ENCODE measurements around the gene PDE4D.

The PDE4D gene

DNA sequence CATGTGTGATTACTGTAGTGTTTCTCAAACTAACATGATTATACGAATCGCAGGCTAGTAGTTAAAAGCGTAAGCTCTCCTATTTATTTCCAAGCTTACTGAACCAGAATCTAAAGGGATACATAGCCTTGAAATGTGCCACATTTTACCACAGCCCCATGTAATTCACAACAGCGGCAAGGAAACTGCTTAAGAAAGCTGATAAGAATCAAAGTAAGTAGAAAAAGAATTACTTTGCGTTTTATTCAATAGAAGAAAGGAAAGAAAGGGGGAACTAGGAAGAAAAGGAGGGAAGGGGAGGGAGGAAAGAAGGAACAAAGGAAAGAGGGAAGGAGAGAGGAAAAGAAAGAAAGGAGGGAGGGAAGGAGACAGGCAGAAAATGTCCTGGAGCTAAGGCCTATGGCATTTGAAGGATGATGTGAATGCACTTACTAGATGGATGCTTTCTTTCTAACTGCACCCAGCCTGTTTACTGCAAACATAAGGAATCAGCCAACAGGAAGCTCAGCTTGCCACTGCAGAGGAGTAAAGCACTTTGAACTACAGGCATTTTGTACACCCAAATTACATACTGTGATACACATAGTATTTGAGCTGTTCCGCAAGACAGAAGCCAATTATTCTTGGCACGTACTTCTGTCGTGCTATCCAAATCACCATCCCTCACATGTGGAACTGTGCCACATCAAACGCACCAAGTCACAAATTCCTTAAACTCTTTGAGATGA, 789.0 kb downstream of the PDE4D start:
- DNase-seq (ENCODE audit: low read depth) = no peak

DNA sequence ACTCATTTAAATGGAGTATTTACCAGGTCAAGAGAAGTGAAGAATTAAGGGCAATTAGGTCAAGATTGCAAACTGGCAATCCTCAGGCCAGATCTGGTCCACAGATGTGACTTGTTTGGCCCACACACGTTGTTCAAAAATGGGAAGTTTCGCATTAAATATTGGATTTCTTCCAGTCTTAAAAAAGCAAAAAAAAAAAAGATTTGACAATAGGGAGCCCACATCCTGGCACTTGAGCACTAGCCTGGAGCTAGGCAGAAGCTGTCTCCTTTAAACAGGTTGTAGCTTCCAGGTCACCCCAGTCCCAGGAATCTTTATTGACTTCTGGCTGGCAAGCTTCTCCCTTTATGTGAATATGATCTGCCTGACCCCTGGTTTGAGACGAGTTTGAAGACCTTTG, 790.2 kb downstream of the PDE4D start:
- no peak for DNase-seq (ENCODE audit: low read depth)

DNA sequence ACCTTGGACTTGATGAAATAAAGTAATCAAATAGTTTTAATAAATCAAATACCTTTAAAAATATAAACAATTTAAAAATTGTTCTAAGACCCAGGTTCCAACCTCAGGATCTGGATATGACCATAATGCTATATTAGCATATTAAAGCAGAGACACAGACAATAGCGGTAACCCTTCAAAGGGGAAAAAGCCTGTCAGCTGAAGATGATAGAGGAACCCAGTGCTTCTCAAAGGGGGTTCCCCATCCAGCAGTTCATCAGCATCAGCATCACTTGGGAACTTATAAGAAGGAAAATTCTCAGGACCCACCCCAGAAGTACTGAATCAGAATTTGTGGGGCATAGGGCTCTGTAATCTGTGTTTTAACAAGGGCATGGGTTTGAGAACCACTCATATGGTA, 791.1 kb downstream of the PDE4D start:
- DNase-seq (ENCODE audit: low read depth) = no peak

DNA sequence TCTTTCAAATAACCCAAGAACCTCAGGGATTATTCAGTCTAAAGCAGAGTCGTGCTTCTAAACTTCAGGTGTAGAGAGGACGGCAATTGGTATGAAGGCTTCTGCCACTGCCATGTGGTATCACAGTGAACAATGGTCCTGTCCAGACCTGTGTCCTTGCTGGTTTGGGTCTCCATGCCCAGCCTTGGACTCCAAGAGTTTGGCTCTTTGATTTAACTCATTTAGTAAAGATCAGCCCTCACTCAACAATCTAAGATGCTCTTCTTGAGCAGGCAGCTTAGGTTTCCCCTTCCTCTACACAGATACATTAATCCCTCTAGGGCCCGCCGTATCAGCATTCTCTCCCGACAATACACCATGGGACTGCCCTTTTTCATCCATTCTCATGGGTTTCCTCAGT, 792.7 kb downstream of the PDE4D start:
- no peak for DNase-seq (ENCODE audit: low read depth)

DNA sequence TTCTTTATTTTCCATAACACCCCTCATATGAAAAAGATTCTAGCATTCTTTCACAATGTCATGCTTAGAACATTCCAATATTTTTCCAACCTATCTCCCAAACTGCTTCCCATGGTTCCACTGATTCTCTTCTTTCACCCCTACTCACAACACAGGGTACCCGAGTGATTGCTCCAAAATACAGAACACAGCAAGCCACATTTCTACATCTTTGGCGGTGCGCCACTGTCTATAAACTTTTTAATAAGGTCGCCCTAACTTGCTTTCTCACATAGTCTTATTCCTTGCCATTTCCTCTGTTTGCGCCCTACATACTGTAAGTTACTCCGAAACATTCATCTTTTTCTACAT, 793.6 kb downstream of the PDE4D start:
- DNase-seq (ENCODE audit: low read depth) = no peak

DNA sequence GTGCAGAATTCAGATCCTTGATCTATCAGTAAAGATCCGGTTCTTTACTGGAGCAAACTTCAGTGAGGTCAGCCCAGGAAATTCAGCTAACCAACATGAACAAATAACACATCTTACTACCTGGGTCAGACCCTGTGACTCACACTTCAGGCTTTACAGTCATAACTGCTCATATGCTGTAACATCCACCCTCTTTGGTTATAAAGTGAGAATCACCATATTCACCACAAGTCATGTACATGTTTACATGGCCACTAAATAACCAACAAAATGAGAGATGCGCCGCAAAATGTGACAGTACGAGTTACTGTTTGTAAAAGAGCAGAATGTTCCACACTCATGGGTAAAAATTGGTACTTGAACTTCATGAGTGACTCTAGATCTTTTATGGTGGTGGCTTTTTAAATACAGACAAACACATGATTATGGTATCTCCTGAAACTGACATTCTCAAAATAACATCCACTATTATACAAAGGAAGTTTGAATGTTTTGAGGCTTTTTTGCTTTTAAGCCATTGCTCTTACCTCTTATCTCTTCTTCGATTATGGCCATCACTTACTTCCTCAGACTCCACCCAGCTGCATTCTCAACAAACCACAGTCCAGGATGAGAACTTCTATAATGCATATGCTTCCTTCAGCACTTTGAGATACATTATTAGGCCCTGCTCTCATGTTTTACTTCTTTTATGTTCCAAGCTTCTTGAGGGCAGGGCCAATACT, 794.1 kb downstream of the PDE4D start:
- peak; percentile 4 for DNase-seq (ENCODE audit: low read depth)

DNA sequence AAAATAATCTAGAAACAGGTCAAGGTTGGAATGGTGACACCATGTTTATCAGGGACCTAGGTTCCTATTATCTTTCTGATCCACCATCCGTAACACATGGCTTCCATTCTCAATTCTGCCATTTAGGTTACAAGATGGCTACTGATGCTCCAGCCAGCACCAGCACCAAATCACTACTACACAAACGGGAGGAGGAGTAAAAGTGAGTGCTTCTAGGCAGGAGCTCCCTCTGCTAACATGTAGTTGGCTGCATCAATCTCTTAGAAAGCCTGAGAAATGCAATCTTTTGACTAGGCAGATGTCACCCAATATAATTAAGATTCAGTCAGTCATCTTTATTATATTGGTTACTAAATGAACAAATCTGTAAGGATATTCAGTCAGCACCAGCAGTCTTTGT, 794.8 kb downstream of the PDE4D start:
- no peak for DNase-seq (ENCODE audit: low read depth)

DNA sequence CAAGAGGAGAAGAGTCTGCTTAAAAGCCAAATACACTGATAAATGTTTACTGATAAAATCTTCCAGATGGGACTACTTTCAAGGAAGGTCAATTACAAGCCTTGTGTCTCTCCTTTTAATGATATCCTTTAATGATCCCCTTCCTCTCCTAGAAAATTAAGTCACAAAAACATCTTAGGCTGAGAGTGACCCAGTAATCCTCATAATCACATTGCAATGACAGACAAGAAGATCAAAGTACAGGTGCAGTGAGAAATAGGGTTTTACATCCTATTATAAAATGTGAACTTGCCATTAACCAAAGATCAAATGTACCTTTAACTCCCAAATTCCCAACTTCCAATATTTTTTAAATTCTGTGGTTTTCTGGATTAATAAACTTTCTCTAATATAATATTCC, 795.8 kb downstream of the PDE4D start:
- no peak for DNase-seq (ENCODE audit: low read depth)

DNA sequence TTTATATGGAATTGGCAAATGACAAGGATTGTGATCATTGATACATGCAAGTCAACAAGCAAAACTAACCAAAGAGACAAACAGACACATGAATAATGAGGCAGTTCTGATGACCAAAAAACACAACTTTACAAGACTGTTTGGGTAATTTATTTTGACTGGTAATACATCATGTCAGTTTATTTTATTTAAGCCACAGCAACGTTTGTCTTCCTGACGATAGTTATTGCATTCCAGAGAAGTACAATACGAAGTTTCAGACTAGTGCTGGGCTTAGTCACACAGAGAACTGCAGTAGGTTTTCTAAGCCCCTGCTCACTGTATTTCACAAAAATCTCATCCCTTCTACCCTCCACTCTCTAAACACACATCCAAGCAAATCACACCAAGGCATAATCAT, 796.4 kb downstream of the PDE4D start:
- DNase-seq (ENCODE audit: low read depth) = no peak

DNA sequence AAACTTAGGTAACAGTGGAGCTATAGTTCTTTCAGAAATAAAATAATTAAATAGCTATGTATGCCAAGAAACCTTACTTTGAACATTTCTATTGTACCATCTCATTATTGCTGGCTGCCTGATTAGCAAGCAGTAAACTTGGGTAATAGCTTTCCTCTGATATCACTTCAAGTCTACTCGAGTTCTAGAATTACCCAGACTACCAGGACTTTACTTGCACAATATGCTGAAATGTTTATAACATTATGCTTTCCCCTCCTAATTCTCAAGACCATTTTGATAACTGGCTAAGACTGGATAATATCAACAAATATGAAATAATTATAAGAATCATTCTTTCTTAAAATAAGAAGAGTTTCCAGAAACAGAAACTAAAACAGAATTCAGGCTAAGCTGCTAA, 798.0 kb downstream of the PDE4D start:
- DNase-seq (ENCODE audit: low read depth) = no peak

DNA sequence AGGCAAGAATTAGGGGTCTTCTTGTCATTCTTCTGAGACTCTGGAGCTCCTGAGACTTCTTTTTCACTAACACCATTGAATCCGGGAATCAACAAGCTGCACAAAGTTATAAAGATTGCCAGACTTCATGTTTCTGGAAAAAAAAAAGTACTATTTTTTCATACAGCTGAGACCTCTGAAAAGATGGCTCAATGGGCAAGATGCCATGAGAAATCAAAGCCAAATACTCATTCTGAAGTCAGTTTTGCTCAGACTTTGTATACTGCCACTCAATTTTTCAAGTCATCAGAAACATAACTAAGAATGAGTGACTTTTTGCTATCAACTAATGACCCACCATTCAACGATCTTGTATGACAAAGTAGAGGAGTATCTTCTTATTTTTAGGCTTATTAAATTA, 798.7 kb downstream of the PDE4D start:
- no peak for DNase-seq (ENCODE audit: low read depth)

DNA sequence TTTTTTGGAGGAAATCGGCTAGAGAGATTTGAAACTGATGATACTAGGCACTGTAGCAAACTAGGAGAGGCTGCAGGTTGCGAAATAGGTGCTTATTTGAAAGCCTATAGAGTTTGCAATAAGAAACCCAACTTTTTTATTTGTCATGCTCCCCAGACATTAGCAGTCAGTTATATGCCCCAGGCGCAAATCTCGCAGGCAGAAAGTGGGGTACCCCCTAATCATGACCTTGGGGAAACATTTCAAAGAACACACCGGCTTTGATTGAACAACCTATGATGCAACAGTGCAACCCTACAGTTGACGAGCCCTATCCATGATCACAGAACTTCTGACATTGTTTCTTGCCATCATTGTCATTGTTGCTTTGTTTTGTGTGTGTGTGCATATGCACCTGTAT, 800.2 kb downstream of the PDE4D start:
- DNase-seq (ENCODE audit: low read depth) = no peak

DNA sequence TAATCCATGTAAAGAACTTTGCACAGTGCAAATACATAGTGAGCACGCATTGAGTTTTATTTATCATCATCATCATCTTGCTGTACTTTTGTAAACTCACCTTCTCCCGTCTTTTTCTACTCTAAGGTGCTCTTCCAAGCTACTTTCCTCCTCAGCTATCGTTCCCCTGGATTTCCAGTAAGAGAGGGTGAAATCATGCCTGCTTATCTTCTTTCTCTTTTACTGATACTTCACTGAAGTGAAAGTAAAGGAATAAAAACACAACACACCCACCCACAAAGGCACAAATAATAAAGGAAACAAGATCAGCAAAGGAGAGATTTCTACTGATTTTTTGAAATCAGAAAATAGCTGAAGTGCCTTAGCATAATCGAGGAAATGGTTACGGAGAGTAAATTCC, 800.8 kb downstream of the PDE4D start:
- DNase-seq (ENCODE audit: low read depth) = no peak

DNA sequence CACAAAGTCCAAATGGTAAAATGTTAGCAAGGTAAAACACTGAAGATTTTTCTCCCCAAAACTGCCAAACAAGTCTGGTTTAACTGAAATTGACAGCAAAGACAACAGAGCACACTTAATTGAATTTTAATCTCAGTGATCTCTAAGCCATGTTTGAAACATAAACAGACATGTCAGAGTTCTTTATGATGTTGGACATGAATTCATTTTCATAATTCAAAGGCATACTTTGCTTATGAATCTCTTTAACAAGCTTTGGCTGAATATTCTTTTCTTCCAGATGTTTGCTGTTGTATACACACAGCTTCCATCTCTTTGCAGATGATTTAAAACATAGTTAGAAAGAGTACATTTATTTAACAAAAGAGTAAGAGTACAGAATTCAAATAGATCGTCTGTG, 801.6 kb downstream of the PDE4D start:
- DNase-seq (ENCODE audit: low read depth) = no peak

DNA sequence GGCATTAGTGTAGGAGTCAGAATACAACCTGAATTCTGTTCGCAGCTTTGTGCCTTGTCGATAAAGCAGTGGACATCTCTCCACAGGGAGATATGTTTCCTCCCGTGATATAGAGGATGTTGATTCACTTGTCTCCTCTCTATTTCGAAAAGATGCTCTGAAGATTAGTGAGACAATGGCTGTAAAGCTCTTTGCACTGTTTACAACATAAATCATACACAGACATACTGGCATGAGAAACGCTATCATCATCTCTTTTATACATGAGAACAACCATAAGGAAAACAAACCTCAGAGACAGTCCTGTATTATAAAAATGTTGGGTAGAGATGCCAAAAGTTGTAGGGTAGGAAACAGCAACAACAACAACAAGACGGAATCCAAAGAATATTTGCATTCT, 803.2 kb downstream of the PDE4D start:
- no peak for DNase-seq (ENCODE audit: low read depth)

DNA sequence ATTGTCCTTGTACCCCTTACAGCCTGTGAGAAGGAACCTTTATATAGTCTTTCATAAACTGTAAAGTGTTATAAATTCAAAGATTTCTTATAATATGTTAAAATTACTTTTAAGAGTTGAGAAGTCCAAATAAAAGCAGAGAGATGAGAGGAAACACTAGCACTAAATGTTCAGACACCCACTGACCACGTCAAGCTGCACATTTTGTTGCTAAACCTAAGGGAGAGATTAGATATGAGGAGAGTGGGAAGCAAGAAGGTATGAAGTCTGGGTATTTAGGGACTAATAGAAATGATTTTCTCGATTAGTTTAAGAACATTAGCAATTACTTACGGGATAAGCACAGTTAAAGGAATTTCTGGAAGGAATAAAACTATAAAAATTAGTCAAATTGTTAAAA, 803.8 kb downstream of the PDE4D start:
- no peak for DNase-seq (ENCODE audit: low read depth)

DNA sequence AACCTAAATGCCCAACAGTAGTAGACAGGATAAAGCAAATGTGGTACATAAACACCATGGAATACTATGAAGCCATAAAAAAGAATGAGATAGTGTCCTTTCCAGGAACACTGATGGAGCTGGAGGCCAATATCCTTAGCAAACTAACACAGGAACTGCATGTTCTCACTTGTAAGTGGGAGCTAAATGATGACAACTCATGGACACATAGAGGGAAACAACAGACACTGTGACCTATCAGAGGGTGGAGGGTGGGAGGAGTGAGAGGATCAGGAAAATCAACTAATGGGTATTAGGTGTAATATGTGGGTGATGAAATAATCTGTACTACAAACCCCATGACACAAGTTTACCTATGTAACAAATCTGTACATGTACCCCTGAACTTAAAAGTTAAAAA, 805.0 kb downstream of the PDE4D start:
- DNase-seq (ENCODE audit: low read depth) = no peak

DNA sequence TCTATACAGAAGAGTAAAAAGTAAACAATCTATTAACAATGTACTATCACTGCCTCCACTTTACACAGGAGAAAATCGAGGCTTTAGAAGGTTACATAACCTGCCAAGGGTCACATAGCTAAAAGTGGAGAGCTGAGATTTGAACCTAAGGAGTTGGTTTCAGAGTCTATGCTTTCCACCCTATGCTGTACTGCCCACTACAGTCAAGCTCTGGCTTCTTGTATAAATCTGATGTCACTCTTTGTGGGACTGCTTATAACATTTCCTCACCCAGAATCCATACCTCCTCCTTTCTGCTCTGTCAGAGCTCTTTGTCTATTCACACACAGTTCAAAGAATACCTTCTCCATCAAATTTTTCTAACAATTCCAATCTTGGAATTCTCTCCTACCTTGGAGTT, 807.5 kb downstream of the PDE4D start:
- DNase-seq (ENCODE audit: low read depth) = no peak

DNA sequence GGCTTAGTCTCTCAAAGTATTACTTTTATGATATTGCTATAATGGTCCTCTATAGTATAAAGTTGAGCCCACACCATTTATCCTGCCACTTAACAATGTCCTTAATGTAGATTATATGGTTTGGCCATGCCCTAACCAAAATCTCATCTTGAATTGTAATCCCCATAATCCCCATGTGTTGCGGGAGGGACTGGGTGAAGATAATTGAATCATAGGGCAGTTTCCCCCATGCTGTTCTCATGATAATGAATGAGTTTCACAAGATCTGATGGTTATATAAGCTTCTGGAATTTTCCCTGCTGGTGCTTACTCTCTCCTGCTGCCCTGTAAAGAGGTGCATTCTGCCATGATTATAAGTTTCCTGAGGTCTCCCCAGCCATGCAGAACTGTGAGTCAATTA, 811.8 kb downstream of the PDE4D start:
- DNase-seq (ENCODE audit: low read depth) = no peak

DNA sequence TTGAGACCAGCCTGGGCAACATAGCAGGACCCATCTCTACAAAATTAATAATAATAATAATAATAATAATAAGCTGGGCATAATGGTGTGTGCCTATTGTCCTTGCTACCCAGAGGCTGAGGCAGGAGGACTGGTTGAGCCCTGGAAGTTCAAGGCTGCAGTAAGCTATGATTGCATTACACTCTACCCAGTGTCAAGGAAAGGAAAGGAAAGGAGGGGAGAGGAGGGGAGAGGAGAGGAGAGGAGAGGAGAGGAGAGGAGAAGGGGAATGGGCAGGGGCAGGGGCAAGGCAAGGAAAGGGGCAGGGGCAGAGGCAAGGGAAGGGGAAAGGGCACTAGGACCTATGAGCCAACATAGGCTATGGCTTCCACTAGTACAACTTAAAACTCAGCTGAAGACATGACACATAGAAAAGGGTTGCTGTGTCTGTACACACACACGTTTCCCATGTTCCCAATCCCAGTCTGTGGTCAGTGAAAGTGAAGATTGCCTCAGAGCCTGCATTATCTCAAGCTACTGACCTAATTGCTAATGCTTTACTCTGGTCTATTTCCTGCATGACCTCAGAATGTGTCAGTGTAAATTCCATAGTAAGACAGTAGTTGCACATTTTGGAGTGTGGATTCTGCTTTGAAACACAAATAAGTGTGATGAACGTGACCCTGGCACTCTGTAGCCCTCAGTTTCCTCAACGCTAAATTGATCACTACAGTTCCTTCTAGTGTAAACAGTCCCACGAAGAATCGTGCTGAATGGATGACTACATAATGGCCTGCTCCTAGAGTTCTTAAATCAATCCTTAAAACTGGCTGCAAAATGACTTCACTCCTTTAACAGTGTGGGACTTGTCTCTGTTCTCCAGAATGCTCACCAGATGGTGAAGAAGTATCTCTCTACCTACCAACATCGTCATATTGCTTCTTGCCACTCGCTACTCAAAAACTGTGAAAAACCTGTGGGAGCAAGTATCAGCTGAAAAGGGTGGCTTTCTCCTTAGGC, 813.6 kb downstream of the PDE4D start:
- DNase-seq (ENCODE audit: low read depth) = no peak

DNA sequence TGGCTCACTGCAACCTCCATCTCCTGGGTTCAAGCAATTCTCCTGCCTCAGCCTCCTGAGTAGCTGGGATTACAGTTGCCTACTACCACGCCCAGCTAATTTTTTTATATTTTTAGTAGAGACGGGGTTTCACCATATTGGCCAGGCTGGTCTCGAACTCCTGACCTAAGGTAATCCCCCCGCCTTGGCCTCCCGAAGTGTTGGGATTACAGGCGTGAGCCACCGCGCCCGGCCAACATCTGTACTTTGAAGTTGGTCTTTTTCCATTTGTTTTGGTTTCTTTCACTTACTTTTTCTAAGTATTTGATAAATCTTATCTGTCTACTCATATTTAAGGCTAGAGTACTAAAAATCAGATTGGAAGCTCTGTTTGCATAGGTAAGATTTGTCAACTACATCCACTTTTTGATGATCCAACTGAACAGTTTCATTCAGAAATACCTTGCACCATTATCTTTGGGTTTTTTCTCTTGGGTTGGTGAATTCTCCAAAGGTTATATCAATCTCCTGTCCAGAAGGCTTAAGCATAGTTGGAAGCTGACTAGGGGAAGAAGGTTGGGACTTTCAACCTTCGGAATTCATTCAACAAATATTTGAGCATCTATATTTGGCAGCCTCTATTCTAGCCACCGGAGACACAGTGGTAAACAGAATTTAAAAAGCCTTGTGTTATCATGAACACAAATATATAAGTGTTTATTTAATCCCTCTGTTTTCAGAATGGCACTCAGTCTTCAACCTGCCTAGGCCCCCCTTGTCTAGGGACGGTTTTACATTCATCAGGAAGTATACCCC, 821.6 kb downstream of the PDE4D start:
- DNase-seq (ENCODE audit: low read depth) = no peak

DNA sequence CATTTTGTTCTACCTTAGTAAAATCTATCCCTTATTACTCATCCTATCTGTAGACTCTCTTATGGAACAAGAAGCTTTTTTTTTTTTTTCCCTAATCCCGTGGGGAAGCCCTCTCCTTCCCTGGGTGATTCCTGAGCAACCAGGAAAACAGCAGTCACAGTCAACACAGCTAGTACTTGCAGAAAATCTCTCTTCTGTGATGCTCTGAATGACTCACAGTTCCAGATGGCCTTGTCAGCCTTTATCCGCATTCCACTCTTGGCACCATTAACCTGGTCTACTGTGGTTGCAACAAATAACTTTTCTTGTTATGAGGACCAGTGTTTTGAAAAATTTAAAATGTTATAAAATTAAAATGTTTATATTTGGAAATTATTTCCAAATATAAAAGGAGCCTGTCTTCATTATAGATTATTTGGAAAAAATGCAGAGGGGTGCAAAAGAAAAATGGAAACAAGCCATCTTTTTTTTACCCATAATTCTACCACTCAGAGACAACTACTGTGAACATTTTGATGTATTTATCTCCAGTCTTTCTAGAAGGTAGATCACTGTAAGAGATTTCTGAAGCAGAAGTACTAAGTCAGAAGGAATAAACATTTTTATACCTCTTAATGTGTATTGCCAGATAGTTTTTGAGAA, 824.0 kb downstream of the PDE4D start:
- DNase-seq (ENCODE audit: low read depth) = no peak

Data from stimulated activated CD8-positive, alpha-beta memory T cell treated with anti-CD3 and anti-CD28 coated beads, Interleukin-12 subunit alpha, Interleukin-12 subunit beta, amount 100 ng/mL, for 4 hours (primary cell).